A172 (cell line): ENCODE measurements around the gene HAPLN3. TPM values are rescaled to one million over a fixed set of nuclear protein-coding genes. Genes with fewer than 3 reads are reported as not detected.
"Not testable (repeated sequence)": the region's sequence is repeated elsewhere in the genome, so short reads cannot be mapped to it uniquely, and the experiment has no call there.

Experiments
- DNase-seq: peaks from one replicate; pipeline ENCODE4 v3.0.0-alpha.2; 2015; ENCODE audit warnings: low spot score
- total RNA-seq: library from RNA; depleted of rRNA; stranded (reverse); fragments of >200 nt; shearing (Covaris generic); gene quantifications from 2 replicates; pipeline ENCODE4 v1.2.3, GENCODE V29; 2014; rRNA removed

HAPLN3 gene
- 1.2 and 2.3 TPM in 2 replicates for total RNA-seq

DNA sequence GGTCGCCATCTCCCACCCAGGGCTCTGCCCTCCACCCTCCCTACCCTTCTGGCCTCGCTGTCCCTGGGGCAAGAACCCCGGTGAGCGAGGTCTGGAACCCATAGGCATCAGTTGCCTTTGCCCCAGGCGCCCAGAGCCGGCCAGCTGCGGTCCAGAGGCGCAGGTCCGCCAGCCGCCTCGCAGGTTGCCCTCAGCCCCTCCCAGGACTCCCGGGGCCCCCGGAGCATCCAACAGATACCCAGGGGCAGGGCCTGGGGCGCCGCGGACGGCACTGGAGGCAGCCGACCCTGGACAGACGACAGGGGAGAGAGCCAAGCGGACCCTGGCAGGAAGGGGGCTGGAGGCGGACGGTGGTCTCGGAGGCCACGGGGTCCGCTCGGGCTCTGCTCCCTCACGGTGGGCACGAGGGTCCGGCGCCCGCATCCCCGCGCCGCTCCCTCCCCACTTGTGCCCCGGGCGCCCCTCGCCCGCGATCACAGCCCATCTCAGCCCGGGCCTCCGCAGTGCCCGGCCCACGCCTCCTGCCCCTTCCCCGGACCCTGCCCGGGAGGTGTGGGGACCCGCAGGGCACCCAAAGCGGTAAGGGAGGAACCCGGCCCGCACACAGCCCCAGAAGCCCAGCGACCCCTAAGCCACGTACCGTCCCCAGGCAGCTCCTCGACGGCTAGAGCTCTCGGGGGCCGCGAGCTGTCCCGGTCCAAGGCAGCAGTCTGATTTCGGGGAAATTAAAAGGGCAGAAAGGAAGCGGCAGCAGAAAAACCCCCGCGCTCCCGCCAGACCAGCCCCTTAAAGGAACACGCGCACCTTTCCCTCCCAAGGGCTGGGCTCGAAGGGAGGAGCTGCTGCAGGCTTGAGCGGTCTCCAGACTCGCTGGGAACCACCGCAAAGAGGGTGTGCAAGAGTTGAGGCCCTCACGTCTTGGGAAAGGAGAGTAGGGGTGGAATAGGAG is at the start of gene HAPLN3:
HAPLN3 (minus strand) TSS at position 726 of the 949 bp plus-strand sequence. CDS start 8,246 bp downstream, outside the sequence.
- no peak for DNase-seq

- no peak for DNase-seq
These were observed 44.8 kb upstream of the HAPLN3 start for GRCh38 chr15:88940110-88940675.

DNA sequence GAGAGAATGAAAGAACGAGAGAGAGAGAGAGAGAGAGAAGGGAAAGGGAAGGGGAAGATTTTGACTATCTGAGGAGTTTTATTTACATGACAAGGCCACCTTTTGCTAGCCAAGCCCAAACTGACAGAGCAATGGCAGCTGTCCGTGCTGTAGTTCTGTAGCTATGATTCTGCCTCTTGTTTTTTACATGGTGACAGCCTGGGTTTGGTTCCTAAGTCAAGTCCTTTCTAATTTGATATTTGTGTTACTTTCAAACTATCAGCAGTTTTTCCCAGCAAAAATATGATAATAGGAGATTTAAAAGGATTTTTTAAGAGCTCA is 44.1 kb upstream of the HAPLN3 start:
- DNase-seq: no peak

DNA sequence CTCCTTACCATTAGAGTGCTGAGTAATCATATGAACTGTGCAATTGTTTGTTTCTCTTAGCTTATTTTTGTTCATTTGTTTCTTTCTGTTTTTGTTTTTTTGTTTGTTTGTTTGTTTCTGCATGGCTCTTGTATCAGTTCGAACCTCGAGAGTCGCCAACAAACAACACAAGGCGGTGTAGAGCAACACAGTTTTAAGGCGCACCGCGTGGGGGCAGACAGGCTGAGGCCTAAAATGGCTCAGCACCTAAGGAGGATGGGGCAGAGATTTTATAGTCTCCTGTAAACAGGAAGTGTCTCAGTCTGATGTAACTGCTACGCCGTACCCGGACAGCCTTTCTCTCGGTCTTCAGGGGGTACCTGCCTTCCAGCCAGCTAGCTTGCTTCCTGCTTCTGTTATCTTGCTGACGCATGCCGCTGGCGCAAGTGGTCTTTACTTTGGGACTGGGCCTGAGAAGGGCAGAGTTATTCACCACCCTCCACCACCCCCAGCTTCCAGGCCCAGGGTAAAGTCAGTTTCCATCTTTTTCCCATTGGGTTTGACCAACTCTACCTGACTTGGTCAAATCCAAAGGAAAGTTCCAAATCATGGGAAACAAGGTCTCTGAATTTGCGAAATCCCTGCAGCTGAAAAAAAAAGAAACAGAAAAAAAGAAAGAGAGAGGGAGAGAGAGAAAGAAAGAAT is 43.6 kb upstream of the HAPLN3 start:
- DNase-seq: no peak

DNA sequence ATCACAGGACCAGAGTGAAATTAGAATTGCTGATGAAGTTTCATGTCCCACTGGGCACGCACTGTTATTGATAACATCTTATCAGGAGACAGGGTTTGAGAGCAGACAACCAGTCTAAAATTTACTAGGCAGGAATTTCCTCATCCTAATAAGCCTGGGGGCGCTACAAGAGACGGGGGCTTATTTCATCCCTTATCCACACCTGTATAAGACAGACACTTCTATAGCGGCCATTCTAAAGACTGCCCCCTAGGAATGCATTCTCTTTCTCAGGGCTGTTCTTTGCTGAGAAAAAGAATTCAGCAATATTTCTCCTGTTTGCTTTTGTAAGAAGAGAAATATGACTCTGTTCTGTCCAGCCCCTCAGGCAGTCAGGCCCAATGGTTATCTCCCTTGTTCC is 39.1 kb upstream of the HAPLN3 start:
- DNase-seq: not testable (repeated sequence)

DNA sequence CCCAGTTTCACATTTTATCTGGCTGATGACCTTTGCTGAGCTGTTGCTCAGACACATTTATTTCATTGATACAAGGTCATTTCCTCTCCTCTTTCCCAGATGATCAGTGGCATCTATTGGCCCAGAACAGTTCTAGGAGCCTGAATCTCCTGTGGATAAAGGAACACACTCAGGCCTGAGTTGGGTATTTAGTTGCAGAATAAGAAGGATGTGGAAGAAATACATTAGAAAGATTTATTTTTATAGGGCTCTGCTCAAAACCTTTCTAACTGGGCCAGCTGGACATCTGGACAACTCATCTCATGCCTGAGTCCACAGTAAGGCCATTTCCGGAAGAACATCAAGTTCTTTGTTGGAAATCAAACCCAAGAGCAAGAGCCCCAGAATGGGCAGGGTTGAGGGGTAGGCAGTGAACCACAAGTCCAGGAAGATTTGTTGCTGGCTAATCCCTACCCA is 37.6 kb upstream of the HAPLN3 start:
- DNase-seq: no peak

GRCh38 chr15:88932271-88932874 is 37.0 kb upstream of the HAPLN3 start:
- DNase-seq: no peak

GRCh38 chr15:88930579-88930978 is 35.2 kb upstream of the HAPLN3 start:
- no peak for DNase-seq

DNA sequence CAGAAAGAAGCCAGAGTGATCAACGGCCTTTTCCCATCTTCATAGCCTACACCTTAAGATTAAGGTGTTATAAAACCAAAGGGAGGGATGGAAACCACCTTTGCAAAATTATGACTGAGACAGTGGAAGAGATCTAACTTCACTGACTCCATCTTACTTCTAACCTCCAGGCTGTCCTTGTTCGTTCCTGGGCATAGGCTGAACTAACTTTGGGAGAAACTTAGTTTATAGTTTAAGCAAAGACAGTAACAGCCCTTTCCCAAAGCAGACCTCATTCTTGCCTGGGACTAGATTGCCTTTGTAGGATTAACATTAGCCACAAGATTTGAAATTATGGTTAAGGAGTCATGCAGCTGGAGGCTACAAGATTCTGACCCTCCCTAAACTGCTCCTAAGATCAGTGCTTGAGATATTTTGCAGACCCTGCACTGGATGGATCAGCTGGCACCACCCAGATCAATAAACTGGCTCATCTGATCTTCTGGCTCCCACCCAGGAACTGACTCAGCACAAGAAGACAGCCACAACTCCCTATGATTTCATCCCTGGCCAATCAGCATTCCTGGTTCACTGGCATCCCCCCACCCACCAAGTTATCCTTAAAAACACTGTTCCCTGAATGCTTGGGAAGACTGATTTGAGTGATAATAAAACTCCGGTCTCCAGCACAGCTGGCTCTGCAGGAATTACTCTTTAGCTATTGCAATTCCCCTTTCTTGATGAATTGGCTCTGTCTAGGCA is 34.2 kb upstream of the HAPLN3 start:
- DNase-seq: peak; percentile 38

DNA sequence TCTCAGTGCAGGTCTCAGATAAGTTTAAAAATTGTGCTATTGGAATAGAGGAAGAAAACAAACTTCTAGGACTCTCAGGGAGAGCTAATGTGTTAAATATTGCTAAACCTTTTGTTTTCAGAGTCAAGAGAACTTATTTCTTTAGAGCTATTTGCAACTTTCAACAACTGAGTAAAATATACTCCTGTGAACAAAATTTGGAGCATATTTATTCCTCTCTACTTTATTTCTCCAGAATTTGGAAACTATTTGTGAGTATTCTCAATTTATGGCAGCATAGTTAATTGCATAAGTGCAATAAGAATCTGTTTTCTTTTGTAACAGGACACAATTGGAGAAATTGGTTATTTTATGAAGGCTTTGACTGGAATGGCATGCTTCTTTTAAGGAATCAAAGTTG is 32.8 kb upstream of the HAPLN3 start:
- DNase-seq: not testable (repeated sequence)

DNA sequence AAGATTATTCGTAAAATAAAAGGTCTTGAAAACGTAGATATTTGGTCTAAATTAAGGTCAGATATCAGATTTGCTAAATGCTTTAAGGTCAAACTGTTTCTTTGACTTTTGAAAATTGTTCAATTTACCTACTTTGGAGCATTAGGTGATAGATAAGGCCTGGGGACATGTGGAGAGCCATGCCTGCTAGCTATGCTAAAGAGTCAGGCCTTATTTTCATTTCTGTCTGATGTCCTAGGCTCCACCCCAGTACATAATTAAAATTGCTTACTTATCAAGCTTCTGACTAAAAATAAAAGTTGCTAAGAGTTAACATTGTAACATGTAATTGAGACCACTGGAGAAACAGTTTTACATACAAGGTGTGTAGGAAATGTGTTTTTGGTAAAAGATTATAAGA is 30.3 kb upstream of the HAPLN3 start:
- not testable (repeated sequence) for DNase-seq

- DNase-seq: peak; percentile 84
These were observed 25.6 kb upstream of the HAPLN3 start for GRCh38 chr15:88920892-88921435.

GRCh38 chr15:88920186-88920891 is 25.0 kb upstream of the HAPLN3 start:
- DNase-seq: peak; percentile 91

DNA sequence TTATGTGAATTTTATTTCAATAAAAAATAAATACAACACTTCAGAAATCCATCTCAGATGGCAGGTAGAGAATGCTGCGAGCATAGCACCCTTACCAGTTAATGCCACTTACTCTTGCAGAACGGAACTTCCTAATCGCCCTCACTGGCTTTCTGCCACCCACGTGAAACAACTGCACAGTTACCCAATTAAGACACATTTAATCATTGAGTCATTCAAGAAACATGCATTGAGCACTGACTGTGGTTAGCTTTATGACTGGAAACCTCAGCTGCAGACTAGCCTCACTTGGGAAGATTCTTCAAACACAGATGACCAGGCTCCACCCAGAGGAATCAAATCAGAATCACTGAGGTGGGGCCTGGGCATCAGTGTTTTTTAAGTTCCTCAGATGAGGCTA is 23.4 kb upstream of the HAPLN3 start:
- peak; percentile 99 for DNase-seq

- DNase-seq: no peak
These were observed 22.4 kb upstream of the HAPLN3 start for GRCh38 chr15:88917760-88918159.

DNA sequence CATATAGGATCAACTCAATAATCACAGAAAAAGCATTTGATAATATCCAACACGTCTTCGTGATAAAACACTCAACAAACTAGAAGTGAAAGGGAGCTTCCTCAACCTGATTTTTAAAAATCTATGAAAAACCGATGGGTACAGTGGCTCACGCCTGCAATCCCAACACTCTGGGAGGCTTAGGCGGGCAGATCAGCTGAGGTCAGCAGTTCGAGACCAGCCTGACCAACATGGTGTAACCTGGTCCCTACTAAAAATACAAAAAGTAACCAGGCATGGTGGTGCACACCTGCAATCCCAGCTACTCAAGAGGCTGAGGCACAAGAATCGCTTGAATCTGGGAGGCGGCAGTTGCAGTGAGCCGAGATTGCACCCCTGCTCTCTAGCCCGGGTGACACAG is 20.0 kb upstream of the HAPLN3 start:
- no peak for DNase-seq

DNA sequence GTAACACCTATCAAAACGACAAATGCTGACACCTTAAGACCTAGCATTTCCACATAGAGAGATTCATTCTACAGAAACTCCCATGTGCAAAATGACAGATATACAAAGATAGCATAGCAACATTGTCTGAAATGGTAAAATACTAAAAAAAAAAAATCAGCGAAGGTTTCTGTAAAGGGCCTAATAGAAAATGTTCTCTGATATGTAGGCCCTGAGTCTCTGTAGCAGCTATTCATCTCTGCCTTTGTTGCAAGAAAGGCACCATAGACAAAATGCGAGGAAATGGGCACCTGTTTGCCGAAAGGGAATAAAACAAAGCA is 18.5 kb upstream of the HAPLN3 start:
- DNase-seq: peak; percentile 21

DNA sequence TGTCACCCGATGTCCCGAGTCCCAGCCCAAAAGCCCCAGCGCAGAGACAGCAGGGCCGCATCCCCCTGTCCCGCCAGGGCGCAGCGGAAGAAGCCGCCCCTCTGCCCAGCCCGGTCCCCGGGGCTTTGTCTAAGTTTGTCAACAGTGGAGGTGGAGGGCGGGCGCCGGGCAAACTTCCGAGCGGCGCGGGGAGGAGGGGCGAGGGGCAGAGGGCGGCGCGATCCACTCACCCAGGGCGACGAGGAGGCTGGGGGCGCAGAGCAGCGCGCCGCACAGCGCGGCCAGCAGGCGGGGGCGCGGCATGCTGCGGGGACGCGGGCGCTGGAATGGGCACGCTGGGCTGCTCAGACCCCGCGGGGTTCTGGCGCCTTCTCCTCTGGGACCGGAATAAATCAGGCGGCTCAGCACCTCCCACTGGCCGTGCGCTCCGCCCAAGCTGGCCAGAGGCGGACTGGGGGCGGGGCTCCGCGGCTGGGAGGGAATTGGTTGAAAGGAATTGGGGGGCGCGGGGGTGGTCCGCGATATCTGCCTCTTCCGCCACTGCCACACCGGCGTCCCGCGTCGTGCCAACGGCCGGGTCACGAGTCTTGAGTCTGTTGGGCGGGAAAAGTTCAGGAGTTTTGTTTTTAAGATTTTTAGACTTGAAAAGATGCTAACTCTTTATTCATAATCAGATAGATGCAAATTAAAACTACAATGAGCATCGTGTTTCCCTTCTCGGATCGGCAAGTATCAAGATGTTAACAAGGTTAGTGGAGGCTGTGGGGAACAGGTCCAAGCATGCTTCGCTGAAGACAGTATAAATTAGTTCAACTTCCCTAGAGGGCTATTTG is 17.9 kb upstream of the HAPLN3 start, which contains the start of gene MFGE8:
MFGE8 (minus strand) TSS at position 363 of the 833 bp plus-strand sequence; CDS start at position 303, 60 bp downstream.
- peak; percentile 67 for DNase-seq

DNA sequence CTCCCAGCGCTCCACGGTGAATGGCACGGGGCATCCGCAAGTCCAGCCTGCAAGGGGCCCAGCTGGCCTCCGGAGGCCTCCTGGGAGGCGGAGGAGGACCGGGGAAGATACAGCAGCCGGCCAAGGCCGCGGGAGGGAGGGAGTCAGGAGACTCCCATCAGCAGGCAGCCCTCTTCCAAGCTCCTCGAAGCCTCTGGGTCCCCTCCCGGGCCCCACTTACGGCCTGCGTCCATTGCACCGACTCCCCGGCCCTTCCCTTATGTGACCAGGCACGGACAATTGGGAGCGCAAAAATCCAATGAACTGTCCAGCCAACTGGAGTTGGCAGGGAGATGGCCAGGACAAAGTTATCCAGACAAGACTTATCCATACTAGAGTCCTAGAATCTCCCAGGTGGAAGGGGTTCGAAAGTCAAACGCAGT is 17.2 kb upstream of the HAPLN3 start:
- no peak for DNase-seq

GRCh38 chr15:88911766-88912118 is 16.4 kb upstream of the HAPLN3 start:
- peak; percentile 76 for DNase-seq
